HG02642 (cell line): ENCODE results near the gene DLG3.

Experiments used
- ATAC-seq: cut with Tn5 transposase; IDR thresholded peaks from one replicate; pipeline ENCODE4 v1.9.1; 2021; ENCODE audit warnings: mild to moderate bottlenecking; ENCODE audit not compliant: unreplicated experiment, poor library complexity

The DLG3 gene

DNA sequence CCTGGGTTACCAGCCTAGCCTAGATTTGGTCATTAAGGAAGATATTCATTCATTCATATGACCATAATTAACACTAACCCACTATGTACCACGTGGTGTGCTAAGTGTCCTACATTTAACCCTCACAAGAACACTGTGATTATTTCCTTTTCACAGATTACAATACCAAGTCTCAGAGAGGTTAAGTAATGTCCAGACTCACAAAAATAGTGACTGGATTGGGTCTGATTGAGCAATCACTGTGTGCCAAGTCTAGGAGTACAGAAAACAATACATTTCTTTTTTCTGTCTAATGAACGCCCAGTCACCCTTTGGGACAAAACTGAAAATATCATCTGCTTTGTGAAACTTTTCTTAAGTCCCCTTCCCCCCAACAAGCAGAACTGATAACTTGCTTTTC lies 7.6 kb upstream of the DLG3 start:
- ATAC-seq, result no peak

DNA sequence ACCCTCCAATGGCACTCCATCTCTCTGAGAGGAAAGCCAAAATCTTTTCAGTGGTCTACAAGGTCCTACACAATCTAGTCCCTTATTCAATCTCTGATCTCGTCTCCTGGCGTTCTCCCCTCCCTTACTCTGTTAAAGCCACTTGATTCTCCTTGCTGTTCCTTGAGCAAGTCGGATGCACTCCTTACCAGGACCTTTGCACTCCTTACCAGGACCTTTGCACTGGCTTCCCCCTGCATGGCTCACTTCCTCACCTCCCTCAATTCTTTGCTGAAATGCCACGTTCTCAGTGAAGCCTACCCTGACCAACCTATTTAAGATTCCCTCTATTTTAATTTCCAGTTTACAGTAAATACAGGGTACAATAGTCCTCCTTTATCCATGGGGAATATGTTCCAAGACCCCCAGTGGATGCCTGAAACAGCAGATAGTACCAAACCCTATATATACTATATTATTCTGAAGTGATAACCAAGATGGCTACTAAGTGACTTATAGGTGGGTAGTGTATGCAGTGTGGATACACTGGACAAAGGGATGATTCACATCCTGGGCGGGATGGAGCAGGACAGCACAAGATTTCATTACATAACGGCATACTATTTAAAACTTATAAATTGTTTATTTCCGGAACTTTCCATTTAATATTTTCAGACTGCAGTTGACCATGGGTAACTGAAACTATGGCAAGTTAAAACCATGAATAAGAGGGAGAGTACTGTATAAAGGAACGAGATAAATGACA lies 6.5 kb upstream of the DLG3 start:
- no peak for ATAC-seq

DNA sequence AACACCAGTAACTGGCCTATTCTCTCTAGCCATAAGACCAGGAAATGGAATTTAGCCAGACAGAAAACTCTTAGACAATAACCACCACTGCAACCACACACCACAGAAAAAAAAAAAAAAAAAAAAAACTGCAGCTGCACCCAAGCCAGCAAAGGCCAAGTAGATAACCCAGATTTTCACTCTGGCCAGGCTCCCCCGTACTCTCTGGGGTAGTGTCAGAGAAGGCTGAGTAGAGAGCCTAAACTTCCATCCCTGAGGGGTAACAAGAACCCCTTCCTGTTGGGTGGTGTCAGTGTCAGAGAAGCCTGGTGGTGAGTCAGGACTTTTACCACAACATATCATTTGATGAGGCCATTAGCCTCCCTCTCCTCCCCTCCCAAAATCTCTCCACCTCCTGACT lies 5.6 kb upstream of the DLG3 start:
- ATAC-seq, result no peak

DNA sequence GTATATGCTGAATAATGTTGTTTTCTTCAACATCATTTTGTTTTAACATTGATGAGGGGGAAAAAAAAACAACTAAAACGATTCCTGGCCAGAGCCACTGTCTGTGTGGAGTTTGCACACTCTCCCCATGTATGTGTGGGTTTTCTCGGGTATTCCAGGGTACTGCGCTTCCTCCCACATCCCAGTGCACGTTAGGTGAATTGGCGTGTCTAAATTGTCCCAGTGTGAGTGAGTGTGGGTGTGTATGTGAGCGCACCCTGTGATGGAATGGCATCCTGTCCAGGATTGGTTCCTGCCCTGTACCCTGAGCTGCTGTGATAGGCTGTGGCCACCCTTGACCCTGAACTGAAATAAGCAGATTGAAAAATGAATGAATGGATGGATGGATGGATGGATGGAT lies 2.4 kb upstream of the DLG3 start:
- ATAC-seq, result no peak

DNA sequence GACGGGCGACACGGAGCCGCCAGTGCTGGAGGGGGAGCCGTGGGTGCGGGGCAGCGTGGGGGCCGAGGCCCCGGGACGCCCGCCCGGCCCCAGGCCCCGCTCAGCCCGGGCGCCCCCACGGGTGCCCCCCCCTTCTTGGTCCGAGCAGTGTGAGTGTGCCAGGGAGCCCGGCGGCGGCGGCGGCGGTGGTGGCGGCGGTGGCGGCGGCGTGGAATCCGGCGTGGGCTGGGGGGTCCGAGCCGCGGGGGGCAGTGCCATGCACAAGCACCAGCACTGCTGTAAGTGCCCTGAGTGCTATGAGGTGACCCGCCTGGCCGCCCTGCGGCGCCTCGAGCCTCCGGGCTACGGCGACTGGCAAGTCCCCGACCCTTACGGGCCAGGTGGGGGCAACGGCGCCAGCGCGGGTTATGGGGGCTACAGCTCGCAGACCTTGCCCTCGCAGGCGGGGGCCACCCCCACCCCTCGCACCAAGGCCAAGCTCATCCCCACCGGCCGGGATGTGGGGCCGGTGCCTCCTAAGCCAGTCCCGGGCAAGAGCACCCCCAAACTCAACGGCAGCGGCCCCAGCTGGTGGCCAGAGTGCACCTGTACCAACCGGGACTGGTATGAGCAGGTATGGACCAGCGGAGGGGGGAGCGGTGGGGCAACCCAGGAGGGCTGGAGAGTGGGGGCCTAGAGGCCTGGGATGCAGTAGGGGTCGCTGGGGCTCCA lies 466 bp downstream of the DLG3 start:
- ATAC-seq, result no peak

DNA sequence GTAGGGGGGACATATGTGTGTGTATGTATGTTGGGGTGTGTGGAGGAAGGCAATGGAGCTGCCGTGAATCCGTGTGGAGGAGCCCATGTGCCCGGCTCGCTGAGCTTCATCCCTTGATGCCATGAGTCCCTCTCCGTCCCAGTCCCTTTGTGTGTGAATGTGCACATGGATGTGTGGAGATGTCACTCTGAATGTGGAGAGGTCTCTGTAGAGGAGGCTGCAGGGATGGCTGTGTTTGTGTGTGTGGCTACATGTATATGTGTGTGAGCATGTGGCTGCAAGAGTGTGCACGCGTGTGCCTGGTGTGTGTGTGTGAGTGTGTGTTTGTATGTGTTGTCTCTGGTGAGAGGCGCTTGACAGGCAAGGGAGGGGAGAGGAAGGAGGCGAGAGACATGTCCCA lies 1.3 kb downstream of the DLG3 start:
- ATAC-seq, result no peak

DNA sequence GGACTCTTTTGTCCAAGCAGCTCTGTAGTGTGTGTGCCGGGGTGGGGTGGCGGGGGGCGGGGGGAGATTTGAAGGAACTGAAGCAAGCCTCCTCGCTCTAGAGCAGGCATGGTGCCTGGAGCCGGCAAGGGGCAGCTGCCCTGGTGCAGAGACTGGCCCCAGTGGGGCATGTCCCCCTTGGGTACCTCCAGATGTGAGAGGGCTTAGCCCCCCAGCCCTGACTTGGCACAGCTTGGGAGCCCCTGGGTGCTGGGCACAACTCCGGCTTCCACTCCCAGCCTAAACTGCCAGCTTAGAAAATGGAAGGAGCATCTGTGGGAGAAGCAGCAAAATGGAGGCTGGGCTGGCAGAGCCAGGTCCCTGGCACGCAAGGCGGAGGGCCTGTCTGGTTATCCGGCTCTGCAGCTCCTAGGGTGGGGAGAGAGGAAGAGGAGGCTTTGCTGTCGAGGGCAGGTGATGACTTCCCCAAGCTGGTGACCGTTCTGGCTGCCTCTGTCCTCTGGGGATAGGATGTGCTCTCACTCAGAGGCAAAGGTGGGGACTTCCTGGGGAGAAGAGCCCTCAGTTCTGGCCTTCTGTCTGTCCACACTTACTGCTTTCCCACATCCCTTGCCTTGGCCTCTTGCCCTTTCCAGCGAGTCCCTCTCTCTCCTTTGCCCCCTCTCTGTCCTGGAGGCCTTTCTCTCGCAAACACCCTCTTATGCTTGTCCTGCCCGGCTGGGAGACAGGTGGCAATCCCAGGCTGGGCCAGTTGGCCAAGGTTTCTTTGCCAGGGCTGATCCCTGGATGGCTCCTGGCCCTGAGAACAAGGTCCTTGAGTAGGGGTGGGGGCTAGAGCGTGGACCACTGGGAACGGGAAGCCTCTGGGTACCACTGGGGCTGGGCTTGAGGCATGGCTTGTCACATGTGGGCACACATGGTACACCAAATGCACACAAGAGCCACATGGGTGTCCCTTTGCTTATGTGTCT lies 2.0 kb downstream of the DLG3 start:
- ATAC-seq, result no peak

DNA sequence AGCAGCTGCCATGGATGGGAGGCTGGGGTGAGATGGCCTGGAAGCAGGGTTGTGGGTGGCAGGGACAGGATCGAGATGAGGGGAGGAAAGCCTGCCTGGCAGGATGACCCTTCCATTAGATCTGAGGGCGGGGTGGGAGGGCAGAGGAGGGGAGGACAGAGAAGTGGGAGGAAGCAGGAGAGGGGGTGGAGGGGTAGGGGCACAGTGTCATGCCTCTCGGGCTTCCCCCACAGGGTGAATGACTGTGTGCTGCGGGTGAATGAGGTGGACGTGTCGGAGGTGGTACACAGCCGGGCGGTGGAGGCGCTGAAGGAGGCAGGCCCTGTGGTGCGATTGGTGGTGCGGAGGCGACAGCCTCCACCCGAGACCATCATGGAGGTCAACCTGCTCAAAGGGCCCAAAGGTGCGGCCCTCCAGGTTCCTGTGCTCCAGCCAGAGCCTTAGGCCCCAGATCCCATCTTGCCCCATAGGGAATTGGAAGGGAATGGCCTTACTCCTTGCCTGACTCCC lies 4.9 kb downstream of the DLG3 start:
- no peak for ATAC-seq

DNA sequence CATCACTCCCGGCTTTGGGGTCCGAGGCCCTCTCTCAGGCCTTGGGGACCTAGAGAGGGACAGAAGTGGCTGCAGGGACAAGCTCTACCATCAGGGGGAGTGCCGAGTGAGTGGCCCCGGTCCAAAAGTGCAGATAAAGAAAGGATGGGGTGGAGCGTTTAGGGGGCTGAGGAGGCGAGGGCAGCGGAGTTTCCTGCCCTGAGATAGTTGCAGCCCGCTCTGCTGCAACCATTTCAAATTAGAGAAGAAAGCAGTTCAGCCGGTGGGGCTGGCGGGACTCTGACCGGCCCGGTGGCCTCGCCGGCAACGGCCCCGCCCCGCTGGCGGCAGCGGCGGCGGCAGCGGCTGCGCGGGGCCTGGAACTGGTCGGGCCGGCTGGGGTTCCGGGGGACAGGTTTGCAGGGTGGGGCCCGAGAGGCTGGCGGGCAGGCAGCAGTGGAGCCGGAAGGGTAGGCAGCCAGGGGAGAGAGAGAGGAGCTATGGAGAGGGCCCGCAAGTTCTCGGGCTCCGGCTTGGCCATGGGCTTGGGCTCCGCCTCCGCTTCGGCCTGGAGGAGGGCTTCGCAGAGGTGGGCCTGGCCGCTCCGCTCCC lies 7.6 kb downstream of the DLG3 start:
- ATAC-seq, result peak; percentile 61

DNA sequence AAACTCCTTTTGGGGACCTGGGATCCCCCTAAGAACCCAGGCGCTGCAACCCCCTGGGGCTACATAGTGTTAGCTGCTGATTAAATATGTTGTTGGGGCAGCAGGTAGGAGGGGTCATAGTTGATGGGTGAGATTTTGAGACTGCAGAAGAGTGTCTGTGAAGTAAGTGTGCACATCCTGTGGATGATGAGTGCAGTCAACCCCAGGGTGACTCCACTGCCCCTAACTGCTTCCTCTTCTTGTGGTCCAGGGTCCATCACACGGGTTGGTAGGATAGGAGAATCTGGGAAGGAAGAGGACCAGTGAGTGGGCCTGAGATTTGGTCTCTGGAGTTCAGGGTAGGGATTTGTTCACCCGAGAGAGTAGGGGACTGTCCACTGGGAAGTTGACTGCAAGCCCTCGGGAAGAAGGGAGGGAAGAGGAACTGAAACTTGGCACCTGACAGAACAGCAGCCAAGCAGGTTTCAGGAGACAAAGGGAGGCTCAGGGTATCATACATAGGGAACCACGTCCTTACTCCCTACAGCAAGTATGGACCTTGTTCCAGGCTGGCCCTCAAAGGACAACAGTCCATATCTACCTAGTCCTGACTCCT lies 8.5 kb downstream of the DLG3 start:
- ATAC-seq, result no peak

DNA sequence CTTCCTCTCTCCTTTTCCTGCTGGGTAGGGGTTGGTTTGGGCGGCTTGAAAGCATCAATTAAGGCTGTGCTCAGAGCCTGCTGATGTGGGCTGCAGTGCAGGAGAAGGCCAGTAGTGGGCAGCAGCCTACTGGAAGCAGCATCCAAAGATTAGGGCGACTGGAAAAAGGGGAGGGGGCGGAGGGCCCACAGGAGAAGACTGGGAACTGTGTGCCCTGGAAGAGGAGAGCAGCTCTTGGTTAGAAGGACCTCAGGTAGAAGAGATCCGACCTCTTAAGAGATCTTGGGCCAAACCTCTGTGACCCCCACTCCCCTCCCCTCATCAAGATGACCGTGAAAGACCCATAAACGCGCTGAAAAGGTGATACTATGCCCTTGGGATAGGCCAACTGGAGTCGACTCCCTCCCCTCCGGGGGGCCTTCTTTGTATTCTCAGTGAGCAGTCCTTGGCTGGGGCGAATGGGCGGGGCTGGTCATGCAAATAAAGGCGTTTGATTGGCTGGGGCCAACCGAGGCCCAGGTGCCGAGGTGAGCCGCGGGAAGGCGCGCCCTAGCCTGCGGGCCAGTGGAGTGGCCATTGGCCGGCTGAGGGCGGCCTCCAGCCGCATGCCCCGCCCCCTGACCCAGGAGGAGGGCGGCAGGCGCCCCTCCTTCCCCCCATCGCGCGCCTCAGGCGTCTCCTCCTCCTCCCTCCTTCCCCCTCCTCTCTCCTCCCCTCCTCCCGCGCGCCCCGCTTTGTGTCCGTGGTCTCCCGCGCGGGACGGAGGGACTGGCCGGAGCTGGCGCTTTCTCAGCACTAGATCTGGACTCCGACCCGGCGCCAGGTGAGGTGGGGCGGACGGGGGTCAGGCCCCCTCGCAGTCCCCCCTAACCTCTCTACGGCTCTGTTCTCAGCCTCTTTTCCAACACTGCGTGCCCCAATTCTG lies 10.1 kb downstream of the DLG3 start:
- peak; percentile 58 for ATAC-seq

DNA sequence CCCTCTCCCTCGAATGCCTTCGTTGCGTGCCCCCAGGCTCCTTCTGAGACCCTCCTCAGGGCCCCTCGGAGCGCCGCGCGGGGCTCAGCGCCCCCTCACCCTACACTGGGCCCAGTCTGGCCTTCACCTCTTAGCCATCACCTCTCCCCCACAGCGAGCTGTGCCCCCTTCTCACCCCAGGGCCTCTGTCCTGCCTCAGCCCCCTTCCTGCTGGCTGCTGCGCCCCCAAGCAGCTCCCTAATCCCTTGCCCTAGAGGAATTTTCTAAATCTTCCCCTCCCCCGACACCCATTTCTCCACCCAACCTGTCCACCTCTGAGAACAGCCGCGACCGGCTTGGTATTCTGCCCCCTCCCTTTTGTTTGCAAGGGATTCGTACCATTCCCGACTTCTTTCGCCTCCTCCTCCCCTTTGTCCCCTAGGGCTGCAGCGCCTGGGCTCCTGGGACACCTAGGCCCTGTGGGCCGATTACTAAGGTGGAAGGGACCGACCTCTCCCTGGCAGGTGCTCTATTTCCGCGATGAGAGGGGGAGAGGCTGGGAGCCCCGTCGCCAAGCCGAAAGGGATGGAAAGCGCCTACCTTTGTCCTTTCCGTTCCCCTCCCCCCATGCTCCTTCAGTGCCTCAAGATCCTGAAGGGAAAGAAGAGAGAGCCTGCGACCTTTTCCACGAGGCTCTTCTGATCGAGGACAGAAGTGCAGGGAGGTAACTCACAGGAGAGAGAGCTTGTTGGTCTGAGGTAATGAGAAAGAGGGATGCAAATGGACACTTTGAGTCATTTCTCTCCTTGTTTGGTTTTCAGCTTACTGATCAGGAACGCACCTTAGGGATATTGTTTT lies 10.9 kb downstream of the DLG3 start:
- no peak for ATAC-seq

DNA sequence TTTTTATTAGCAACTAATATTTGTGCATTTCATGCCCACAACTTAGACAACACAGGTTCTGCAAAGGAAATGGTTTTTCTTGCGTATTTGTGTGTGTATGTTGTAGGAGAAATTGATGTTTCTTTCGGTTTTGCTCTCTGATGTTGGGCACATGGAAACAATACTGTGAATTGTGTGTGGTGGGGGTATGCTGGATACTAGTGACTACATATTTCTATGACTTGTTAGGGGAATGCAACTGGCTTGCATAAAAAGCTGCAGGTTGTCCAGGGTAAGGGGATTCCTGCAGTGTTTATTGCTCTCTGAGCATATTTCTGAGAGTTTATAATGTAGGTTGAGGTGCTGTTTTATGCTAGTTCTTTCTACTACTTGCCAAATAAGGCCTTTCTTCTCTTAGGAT lies 11.6 kb downstream of the DLG3 start:
- ATAC-seq, result no peak

DNA sequence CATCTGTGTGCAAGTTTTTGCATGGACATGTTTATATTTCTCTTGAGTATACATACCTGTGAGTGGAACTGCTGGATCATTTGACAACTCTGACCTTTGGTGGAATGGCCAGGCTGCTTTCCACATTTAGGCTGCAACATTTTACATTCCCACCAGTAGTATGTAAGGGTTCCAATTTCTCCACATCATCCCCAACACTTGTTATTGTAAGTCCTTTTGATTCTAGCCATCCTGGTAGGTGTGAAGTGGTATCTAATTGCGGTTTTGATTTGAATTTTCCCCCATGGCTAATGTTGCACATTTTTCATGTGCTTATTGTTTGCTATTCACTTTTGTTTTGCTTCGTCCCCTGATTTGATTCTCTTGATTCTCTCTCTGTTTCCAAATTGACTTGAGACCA lies 16.4 kb downstream of the DLG3 start:
- ATAC-seq, result no peak

DNA sequence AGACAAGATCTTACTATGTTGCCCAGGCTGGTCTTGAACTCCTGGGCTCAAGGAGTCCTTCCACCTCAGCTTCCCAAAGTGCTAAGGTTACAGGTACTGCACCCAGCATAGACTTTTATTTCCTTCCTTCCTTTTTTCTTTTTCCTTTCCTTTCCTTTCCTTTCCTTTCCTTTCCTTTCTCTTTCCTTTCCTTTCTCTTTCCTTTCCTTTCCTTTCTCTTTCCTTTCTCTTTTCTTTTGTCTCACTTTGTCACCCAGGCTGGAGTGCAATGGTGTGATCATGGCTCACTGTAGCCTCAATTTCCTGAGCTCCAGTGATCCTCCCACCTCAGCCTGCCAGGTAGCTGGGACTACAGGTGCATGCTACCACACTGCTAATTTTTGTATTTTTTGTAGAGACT lies 19.4 kb downstream of the DLG3 start:
- ATAC-seq, result no peak

DNA sequence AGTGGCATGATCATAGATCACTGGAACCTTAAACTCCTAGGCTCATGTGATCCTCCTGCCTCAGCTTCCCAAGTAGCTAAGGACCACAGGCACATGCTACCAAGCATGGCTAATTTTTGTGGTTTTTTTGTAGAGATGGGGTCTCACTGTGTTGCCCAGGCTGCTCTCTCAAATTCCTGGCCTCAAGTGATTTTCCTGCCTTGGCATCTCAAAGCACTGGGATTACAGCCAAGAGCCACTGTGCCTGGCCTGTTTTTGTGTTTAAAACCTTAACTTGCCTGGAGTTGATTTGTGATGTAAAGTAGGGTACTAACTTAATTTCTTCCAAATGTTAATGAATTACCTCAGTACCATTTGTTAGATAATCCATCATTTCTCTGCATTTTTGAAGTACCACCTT lies 22.3 kb downstream of the DLG3 start:
- no peak for ATAC-seq

DNA sequence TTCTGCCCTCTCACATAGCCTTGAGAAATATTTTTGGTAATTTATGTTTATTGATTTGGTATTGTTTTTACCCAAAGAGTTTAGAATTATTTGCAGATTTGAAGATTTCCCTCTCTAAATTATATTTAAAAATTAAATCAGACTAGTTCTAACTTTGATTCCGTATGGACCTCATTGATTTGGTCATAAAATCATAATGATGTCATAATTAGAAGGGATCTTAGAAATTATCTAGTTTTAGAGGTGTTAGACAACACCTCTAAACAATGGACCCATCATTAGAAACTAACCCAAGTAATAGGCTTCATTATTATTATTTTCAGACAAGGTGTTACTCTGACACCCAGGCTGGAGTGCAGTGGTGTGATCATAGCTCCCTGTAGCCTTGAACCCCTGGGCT lies 24.1 kb downstream of the DLG3 start:
- ATAC-seq, result no peak

DNA sequence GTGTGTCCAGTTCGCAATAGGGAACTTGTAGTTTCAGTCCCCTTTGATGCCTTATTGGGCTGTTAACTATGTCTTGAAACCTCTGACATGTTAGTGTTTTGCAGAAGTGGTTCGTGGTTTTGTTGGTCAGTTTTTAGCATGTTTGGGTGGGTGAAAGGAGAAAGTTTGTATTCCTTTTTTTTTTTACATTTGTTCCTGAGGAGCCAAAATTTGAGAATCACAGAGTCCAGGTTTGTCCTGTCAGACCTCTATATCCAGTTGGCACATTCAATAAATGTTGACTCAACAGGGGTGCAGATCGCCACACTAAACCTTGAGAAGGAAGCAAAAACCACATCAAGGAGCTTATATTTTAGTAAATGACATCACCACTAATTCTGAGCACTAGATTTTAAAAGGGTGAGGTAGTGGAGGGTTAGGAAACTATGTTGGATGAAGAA lies 26.2 kb downstream of the DLG3 start:
- ATAC-seq, result no peak
